Measurements from ENCODE around the gene PXDN.
A peak's percentile ranks its signal among the peaks of the same experiment; 100 is the strongest.

Gene PXDN

DNA sequence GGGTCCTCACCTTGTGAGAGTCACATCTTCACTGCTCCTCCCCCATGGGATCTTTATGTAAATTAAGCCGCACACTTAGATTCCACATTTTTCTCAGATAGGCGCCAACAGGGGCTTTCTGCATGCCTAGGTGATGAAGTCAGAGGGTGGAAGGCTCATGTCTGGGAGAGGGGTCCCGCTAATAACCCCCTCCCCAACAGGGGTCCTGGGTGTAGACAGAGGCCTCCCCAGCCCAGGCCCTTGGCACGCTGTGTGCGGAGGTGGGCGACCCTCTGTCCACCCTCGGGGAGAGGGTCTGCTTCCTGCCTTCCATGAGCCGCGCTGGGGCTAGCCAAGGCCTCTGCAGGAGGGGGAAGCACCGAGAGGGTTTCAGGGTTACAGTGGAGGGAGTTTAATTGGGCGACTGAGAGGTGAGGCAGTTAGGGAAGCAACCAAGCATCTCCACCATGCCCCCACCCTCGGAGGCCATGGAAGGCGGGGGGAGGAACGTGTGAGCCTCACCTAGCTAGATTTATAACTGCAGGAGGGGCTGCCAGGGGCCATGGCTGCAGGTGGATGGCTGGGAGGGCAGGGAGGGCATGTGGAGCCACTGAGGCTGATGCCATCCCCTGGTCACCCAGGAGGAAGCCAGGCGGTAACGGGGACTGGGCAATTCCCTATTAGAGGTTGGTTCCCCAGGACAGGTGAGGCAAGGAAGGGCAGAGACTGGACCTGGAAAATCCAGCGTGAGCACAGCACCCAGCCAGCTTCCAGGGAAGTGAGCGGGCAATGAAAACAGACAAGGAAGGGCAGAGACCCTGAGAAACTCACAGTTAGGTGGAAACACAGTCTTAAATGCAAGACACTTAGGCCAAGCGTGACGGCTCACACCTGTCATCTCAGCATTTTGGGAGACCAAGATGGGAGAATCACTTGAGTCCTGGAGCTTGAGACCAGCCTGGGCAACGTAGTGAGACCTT, 7.7 kb upstream of the PXDN start:
- no peak for DNase-seq

DNA sequence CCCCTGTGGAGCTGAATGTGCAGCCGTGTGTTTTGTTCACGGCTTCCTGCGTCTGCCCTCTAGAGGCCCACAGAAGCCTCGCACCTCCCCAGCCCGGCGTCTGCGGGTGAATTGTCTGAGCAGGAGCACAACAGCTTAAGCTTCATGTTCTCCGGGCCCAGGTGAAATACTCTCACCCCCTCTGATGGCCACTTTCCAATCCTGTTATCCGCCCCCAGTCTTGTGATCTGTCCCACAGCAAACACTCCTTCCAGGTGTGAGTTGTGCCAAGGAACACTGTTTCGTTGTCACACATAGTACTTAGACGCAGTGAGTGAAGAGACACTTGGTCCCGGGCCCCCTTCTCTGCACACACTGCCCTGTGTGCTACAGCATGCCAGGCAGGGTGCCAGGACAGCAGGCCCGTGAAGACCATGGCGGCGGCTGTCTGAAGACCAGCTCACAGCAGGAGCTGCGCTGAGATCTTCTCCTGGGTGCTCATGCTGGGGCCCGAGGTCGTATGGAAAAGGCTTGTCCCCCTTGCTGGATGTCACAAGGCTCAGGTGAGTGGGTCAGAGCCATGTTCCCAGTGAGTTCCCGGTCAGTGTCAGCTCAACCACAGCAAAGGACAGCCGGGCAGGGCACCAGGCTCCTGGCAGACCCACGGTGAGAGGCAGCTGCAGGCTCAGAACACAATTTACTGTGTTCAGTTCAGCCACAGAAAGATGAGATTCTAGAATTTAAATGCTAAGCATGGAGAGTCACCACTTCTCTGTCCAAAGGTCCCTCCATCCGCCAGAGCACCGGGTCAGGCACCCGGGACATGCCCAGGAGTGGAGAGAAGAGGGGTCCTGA, 6.8 kb upstream of the PXDN start:
- peak; percentile 50 to 67 for DNase-seq

DNA sequence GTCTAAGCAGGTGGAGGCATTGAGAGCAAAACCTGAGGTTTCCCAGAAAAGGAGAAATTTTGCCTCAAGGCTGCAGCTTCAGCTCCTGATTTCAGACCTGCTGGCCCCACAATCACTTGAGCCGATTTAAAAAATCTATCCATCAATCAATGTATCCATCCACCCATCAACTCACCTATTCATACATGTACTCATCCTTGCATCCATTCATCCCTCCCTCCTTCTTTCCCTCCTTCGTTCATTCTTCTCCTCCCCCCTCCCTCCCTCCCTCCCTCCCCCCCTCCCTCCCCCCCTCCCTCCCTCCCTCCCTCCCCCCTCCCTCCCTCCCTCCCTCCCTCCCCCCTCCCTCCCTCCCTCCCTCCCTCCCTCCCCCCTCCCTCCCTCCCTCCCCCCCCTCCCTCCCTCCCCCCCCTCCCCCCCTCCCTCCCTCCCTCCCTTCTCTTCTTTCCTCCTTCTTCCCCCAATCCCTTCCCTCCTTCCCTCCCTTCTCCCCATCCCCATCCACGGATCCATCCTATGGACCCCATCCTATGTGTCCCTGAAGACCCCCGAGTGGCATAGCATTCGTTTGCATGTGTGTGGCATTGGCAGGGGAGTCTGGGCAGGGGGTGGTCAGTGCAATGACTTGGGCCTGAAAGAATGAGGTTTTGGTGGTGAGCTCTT, 6.1 kb upstream of the PXDN start:
- DNase-seq: no peak

DNA sequence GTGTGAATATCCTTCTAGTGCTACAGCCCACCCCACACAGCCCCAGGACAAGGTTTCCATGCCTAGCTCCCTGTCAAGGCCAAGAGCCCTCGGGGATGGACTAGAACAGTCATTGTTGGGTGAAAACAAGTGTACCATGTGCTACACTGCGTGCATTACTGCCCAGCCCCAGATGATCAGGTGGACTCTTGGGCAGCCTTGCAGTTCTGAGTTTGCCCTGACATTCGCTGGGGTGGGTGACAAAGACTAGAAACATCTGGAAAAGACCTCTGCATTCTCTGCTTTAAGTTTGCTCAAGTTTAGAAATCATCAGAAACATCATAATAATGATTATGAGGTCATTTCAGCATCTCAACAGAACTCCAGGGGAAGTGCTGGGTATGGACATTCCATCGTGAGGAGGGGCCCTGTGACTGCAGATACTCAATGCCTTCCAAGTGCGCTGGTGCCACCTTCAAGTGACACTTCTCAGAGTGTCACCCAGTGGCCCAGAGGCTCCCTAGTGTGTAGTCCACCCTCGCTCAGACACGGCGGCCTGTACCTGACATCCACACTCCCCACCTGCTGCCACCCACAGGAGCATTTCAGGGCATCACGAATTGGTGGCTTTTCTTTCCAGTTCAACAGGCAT, 5.3 kb upstream of the PXDN start:
- DNase-seq: no peak

GRCh38 chr2:1748741-1749488, 4.6 kb upstream of the PXDN start:
- no peak for DNase-seq

- DNase-seq: no peak
Measured at GRCh38 chr2:1748176-1748740, 3.9 kb upstream of the PXDN start.

- no peak for DNase-seq
Measured at GRCh38 chr2:1747065-1747941, 3.0 kb upstream of the PXDN start.

DNA sequence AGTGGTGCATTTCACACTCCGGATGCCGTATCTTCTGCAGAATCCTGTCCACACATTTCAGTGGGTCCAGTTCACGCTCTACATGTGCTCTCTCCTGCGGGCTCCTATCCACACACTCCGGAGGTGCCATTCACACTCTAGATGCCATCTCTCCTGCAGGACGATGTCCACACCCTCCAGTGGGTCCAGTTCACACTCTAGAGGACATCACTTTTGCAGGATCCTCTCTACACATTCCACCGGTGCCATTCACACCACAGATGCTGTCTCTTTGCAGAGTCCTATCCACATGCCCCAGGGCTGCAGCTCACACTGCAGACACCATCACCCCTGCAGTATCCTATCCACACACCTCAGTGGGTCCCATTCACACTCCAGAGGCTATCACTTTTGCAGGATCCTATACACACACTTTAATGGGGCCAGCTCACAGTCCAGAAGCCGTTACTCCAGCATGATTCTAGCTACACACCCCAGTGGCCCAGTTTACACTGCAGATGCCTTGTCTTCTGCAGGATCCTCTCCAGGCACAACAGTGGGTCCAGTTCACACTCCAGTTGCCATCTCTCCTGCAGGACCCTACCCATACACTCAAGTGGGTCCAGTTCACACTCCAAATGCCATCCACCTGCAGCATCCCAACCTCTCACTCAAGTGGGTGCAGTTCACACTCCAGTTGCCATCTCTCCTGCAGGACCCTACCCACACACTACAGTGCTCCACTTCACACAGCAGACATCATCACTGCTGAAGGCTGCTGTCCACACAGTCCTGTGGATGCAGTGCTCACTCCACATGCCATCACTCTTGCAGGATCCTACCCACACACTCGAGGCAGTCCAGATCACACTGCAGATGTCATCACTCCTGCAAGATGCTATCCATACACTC, 2.1 kb upstream of the PXDN start:
- DNase-seq: no peak

DNA sequence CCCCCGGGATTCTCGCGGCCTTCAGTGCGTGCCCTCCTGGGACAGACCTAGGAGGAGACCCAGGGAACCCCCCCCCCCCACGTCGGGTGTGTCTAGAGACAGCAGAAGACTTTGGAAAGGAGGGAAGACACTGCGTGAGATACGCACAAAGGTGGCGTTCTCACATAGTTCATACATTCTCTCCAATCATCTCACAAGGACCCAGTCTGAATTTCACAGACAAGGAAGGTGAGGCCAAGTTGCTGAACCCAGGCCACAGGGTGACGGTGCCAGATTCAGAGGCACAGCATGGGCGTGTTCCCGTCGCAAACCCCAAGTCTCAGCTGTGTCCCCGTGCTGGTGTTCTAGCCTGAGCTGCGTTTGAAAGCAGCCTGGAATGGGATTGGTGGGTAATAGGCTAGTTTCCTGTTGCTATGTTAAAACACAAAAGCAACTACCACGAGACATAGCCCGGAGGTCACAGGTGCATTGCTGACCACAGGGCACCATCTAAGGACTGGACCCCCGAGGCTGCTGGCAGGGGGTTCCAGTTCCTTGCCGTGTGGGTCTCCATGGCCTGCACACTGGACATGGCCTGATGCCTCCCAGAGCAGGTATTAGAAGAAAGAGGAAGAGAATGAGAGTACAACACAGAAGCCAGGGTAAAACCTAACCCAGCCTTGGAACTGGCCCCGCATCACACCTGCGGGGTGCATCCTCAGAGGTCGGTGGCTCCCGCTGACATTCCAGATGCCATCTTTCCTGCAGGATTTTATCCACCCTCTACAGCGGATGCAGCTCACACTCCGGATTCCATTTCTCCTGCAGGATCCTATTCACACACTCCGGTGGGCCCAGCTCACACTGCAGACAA, 1.1 kb upstream of the PXDN start:
- no peak for DNase-seq

DNA sequence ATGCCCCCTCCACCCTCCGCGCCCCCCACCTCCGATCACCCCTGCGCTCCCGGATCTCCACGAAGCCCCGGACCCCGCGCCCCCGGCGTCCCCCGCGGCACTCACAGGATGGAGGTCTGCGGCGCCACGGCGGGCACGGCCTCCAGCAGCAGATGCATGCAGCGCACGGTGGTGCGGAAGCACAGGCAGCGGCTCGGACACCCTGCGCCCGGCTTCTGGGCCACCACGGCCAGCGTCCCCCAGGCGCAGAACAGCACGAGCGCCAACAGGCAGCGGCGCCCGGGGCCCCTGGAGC, 217 bp downstream of the PXDN start:
- DNase-seq: no peak

GRCh38 chr2:1743396-1744150, 742 bp downstream of the PXDN start:
- DNase-seq: no peak

GRCh38 chr2:1742681-1743395, 1.5 kb downstream of the PXDN start:
- DNase-seq: peak; percentile 15 to 26

DNA sequence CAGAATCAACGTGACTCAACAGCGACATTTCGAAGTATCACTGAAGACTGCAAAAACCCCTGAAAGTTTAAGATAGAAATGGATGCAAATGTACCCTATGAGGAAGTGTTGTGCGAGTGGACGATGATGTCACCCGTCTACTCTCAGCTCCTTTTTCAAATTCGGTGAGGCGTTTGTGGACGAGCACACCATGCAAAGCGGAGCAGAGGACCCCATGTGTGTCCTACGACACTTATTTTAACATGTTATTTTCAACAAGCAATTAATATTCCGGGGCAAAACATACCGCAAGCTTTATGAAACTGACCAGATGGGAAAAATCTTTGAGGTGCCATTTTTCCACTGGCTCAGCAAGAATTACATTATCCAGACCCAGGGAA, 2.0 kb downstream of the PXDN start:
- no peak for DNase-seq

DNA sequence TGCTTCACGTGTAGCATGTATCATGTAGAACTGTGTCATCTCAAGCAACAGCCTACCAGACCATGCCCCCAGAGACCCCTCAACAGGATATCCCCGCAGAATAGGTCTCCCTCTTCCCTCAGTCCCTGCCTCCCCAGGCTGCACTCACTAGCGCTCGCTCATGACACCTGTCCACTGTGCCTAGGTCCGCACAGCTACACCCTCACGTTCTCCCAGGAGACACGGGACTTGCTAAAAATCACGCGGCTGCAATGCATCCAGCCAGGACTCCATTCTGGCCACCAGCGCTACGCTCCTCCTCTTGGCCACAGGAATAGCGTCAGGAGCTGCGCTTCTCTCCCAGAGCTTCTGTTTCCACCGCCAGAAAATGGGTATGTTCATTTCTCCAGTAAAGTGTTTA, 2.5 kb downstream of the PXDN start:
- no peak for DNase-seq

GRCh38 chr2:1740716-1741589, 3.4 kb downstream of the PXDN start:
- no peak for DNase-seq

GRCh38 chr2:1739961-1740715, 4.2 kb downstream of the PXDN start:
- no peak for DNase-seq

Data from hippocampal formation (tissue), 2 donors.